GM19025 (cell line): Measurements from ENCODE around the gene CYLC2.

ENCODE experiments used
- ATAC-seq: cut with Tn5 transposase; IDR thresholded peaks from one replicate; pipeline ENCODE4 v1.9.1; 2021; ENCODE audit warnings: mild to moderate bottlenecking, low read depth, moderate library complexity; ENCODE audit not compliant: unreplicated experiment

Gene CYLC2, protein sequence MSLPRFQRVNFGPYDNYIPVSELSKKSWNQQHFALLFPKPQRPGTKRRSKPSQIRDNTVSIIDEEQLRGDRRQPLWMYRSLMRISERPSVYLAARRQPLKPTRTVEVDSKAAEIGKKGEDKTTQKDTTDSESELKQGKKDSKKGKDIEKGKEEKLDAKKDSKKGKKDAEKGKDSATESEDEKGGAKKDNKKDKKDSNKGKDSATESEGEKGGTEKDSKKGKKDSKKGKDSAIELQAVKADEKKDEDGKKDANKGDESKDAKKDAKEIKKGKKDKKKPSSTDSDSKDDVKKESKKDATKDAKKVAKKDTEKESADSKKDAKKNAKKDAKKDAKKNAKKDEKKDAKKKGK

DNA sequence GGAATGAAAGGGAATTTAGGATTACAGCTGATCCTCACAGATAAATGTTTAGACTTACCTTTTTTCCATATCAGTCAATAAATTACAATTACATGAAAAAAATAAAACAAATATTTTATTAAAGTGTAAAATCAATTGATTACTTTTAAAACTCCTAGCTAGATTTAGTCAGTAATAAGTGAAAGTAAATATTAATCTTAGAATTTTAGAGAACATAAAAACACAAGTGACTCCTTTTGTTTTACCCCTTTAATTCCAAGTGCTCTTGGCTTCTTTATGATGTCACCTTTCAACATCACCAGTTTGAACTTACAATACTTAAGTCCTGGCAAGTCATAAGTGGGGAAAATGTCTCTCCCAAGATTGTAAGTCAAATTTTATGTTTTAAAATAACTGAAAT is at the start of gene CYLC2:
CYLC2 (plus strand) TSS at position 301 of the 400 bp plus-strand sequence; CDS start at position 349, 48 bp downstream.
- no peak for ATAC-seq

DNA sequence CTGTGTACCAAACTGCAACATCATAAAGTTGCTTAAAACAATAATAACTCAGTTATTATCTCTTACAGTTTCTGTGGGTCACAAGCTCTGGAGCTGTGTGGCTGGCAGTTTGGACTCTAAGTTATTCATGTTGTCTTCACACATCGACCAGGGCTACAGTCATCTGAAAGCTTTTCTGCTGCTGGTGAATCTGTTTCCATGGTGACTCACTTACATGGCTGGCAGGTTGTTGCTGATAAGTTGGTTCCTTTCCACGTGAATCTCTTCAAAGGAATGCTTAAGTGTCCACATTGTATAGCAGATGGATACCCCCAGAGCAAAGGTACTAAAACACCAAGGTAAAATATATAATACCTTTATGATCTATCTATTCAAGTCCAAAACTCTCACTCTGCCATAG is 44.8 kb upstream of the CYLC2 start:
- no peak for ATAC-seq

DNA sequence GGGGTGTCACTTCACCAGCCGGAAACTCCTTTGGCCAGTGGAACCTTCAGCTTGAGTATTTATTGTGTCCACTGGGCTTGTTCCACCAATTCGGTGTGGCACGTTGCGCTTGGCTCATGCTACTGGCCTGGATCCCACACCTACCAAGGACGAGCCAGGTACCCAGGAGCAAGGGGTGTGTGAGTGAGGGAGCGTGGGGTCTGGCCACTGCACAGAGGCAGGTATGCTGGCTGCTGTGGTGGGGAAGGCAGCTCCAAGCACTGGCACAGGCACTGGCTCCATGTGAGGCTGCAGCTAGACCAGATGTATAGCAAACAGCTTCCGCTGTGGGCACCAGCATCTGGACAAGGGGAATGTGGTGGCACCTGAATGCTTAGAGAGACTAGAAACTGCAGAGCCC is 28.1 kb upstream of the CYLC2 start:
- no peak for ATAC-seq

DNA sequence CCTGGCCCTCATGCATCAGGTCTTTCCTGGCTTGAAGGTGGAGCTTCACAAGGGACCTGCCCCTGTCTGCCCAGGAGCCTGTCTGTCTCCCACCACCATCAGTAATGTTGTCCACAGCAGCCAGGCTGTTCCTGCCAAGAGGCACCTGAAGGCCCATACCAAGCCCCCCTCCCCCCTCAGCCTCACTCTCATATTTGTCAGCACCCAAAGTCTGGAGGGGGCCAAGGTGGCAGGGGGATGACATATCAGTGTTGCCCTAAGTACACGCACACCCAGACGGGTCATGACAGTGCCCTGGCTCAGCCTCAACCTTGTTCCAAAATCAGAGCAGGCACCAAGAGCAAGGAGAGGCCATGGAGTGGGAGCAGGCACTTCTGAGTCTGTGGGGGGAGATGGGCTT is 27.2 kb upstream of the CYLC2 start:
- ATAC-seq = no peak

DNA sequence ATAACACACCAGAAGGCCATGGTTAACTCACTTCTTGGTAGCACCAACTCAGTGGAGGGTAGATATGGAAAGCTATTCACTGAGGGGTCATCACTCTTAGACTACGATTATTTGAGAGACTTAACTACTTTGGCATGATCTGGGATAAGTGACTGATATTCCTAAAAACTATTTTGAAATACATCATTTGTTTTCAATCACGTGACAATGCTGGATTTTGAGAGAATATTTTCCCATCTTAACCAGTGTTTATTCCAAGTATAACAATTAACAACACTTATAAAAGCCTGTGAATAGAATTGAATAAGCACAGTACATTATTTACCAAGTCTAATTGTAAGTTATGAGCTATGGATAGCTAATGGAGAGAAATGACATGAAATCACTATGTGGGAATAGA is 22.4 kb upstream of the CYLC2 start:
- ATAC-seq = no peak

DNA sequence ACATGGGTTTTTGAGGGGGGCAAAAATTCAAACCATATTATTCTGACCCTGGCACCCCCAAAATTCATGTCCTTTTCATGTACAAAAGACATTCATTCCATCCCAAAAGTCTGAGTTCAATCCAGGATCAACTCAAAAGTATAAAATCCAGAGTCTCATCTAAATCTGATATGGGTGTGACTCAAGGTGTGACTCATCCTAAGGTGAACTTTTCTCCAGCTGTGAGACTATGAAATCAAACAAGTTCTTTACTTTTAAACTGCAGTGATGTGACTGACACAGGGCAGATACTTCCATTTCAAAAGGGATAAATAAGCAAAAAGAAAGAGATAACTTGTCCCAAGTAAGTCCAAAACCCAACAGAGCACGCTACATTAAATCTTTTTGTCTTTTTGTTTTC is 20.6 kb upstream of the CYLC2 start:
- no peak for ATAC-seq

DNA sequence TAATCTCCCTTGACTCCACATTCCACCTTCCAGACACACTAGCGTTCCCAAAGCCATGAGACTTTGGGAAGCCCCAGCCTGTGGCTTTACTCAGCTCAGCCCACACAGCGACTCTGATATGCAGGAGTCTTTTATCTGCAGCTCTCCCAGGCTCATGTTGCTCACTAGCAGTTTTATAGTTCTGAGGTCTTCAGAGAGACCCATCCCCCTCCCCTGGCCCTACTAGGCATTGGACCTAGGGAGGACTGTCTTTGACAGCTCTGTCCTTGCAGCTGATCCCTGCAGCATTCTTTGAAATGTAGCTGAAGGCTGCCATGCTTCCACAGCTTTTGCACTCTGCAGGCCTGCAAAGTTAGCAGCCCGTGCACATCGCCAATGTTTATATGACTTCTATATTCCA is 19.9 kb upstream of the CYLC2 start:
- ATAC-seq = no peak

DNA sequence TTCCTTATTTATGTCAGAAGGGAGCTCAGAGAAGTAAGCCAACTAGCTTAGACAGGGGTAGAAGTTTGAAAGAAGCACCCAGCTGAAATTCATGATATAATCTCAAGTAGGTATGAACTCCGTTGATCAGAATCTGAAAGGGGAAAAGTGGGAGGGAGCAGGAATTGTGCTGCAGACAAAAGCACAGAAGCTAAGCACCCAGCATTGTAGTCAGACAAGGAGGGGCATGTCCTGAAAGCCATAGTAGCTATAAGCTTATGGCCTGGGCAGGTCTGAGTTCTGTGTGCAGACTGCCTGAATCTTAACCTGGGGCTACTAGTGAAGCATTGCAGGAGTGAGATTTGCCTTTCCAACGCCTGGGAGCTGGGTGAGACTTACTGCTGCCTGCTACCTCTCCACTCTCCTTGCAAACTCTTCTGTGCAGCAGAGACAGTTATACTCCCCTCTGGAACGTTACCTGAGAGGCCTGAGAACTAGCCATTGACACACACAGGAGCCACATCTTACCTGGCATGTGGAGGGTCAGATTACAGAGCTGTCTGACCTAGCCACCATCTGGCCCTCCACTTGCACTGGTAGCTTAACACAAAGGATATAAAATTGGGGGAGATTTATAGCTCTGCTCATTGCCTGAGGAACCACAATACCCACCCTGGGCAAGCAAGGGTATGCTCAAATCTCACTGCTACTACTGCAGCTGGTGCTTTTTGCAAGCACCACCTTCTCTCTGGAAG is 9.8 kb upstream of the CYLC2 start:
- ATAC-seq = no peak

DNA sequence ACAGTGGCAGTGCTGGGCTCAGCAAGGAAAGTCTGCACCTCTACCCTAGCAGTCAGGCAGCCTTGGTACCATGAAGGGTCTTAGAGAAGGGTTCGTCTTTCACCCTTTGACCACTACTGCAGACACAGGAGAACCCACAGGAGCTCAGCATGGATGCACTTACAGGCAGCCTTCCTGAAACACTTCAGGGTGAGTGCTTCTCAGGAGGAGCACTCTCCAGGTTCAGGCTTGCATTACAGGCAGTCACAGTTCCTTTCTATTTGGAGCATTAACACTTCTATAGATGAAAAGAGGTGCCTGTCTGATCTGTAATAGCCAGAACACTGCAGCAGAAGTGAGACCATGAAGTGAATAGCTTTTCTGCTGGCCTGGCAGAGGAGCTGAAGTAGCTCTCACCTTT is 8.7 kb upstream of the CYLC2 start:
- ATAC-seq = no peak

DNA sequence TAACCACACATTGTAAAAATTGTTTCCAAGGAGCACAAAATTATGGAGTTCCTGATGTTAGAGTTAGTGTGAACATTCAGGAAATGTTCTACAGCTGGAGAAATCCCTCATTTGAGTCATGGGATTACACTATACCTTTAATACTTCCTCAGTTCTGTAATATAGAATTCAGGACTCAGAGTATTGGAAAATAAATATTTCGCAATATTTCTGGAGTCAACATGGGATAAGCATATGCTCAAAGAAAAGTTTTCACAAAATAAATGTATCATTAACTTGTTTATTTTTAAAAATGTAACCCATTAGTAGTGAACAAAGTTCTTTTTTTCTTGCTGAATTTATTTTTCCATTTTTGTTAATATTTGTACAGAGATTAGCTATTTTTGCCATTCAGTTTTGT is 8.6 kb downstream of the CYLC2 start:
- ATAC-seq = no peak

DNA sequence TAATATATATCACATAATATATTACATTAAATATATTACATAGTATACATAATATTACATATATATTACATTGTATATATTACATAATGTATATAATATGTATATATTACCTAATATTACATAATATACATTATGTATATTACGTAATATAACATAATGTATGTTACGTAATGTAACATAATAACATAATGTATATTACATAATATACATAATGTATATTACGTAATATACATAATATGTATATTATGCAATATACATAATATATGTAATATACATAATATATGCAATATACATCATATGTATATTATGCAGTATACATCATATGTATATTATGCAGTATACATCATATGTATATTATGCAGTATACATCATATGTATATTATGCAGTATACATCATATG is 19.1 kb downstream of the CYLC2 start:
- no peak for ATAC-seq

DNA sequence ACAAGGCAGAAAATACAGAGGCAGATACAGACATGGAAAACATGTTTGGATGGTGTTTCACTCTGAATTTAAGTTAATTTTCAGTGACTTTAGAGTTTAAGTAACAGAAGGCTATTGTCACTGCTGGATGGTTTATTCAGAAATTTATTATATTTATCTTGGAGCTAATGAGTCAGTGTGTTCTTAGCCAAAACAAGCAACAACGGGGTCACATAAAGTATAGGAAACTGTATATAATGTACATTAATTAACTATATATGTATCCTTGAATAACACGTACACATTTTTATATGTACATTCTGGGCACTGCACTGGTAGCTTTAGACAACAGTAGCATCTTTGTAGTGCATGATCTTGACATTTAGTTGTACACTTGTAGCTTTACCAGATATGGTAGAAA is 30.7 kb downstream of the CYLC2 start:
- ATAC-seq = no peak

DNA sequence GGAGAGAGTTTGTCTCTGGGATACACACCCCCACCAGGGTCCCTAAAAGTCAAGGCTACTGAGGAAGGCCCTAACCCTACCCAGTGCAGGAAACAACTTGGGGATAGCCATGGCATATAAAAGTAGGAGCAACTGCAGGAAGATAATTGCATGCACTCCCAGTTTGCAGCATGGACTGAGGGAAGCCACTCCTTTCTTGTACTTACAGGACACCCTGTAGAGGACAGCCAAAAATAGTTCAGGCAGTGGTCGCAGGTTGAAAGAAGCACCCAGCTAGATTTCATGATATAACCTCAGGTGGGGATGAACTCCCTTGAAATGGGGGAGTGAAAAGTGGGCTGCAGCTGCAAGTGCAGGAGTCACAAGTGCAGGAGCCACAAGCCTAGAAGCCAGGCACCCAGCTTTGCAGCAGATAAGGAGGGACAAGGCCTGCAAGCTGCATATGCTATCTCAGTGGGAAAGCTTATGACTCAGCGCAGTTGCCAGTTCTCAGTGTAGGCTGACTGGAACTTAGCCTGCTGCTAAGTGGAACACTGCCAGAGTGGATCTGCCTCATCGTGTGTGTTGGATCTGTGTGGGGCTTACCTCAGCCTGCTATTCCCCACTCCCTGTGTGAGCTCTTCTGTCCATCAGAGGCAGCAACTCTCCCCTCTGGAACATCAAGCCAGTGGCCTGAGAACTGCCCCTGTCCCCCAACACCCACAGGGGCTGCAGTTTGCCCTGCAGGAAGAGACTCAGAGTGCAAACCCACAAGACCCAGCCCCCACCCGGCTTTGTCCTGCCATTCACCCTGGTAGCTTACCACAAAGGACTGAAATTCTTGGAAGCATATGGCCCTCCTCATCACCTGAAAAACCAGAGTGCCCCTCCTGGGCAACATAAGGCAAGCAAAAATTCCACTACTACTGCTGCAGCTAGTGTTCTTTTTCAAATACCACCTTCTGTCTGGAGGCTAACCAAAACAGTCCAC is 42.7 kb downstream of the CYLC2 start:
- ATAC-seq = no peak

DNA sequence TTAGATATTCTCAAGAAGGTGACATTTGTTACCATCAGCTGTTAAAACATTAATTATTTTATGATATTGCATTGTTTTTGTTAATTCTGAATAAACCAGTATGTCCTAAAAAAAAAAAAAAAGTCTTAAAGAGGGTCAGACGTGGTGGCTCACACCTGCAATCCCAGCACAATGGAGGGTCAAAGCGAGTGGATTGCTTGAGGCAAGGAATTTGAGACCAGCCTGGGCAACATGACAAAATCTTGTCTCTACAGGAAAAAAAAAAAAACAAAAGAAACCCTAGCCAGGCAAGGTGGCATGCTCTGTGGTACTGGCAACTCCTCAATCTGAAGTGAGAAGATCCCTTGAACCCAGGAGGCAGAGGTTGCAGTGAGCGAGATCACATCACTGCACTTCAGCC is 46.8 kb downstream of the CYLC2 start:
- ATAC-seq = no peak
